Activated CD4-positive, CD25-positive, alpha-beta regulatory T cell (primary cell): Measurements from ENCODE around the gene CD93.

ENCODE experiments used
- DNase-seq, 4 experiments: peaks; one replicate each; lab custom pipeline; 2025; lab: John Stamatoyannopoulos, UW

CD93 gene

DNA sequence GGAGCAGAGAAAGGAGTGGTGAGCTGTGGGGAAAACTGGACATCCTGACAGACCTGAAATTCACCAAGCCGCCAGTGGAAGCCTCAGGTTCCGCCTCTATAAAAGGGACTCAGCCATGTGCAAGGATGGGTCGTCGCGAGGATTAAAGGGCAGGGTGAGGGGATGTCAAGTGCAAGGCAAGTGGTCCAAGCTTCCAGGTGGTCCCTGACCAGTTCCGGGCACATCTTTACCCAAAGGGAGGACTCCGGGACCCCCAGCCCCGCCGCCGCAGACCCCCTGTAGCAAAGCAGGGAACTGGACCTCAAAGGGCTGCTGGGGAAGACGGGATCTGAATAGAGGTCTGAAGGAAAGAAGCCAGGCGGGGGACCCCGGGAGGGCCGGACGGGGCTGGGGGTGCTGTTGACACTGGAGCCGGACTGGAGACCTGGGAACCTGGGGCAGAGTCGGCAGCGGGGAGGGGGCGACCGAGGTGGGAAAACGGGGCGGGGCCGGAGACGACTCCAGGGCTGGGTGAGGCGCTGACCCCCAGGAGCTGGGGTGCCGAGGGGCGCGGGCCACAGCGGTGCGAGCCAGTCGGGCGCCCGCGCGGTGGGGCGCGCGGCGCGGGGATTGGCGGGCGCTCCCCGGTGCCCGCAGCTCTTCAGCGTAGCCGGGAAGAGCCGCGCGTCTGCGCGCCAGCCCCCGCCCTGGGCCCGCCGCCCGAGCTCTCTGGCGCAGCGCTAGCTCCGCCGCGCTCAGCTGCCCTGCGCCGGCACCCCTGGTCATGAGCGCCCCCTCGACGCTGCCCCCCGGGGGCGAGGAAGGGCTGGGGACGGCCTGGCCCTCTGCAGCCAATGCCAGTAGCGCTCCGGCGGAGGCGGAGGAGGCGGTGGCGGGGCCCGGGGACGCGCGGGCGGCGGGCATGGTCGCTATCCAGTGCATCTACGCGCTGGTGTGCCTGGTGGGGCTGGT, 51.1 kb downstream of the CD93 start, which contains the start of gene SSTR4:
TSS of gene SSTR4 (plus strand) at position 592 of the 951 bp plus-strand sequence. CDS start at position 764, 172 bp downstream.
- DNase-seq = no peak

DNA sequence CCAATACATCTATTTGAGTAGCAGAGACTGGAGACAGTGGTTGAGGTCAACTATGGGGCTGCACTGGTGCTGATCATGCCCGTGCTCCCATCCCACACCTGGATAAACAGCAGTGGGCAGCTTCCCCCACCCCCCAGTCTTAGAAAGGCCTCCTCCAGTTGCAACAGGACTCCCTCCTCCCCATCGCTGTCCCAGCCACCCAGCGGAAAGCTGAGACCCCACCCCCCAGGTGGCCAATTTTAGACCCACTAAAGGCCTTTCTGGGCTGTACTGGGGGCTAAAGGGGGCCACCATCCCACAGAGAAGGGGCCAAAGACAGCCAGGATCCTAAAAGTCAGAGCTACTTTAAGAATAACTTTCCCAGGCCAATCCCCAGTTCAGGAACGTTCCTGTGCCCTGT, 52.2 kb downstream of the CD93 start:
- DNase-seq = no peak

DNA sequence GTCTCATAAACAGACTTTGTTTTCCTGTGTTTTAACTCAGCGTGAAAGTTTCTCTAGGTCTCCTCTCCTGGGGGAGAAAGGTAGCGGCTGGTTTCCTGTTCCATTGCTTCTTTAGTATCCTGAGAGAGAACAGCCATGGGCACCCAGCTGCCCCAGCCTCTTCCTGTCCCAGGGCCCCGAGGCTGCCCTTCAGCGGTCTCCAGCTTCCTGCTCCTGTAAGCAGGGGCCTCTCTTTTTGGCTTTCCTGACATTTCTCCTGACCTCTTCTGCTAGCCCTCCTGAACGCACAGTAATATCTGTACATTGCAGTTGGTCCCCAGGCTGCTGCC, 53.4 kb downstream of the CD93 start:
- DNase-seq = no peak

DNA sequence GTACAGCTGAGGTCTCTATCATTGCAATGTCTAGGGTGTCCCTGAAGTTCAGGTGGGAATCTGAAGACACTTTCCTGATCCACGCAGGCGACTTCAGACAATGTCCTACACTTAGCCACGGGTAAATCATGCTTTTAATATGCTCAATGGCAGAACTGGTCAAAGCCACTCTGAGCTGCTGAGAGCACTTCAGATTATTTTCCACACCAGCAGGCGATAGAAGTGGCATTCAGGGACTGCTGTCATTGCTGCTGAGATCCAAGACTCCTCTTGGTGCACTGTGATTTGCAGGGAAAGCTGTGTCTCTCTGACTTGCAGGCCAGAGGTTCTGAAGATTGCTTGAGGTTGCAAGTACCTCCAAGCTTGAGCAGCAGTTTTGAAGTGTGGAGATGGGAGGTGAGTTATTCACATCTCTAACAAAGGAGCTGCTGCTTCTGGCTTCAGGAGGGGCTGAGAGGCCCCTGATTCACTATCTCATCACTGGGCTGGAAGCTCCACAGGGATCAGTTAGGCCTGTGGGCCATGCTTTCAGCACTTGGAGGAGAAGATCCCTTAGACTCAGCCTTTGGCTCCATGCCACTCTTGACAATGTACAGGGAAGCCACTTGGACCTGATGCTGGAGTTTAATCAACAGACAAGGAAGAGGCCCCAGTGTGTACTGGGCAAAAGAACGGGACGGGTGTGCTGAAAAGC, 53.9 kb downstream of the CD93 start:
- no peak for DNase-seq

DNA sequence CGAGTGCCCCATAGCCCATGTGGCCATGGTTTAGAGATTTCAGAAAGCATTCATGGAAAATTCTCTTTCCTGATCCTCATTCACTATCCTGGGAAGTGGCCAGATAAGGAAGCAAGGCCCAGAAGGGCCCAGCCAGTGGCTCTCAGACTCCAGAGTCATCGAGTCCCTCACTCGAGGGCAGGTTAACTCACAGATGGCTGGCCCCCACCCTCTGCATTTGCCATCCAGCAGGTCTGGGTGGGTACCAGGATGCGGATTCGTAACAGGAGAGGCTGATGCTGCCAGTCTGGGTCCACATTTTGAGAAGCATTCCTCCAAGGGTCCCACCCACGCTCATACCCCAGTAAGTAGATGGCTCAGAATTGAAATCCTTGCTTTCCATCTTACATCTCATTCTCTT, 54.8 kb downstream of the CD93 start:
- DNase-seq = no peak
